Stimulated activated CD4-positive, alpha-beta T cell treated with anti-CD3 and anti-CD28 coated beads, Interleukin-15, amount 100 ng/mL, for 48 hours (primary cell): Measurements from ENCODE around the gene CNKSR1.

Experiments used
- DNase-seq, 2 donors: peaks; one replicate each; pipeline ENCODE4 v3.0.0-alpha.2; 2020; ENCODE audit warnings: low read depth in 2 of 2

The CNKSR1 gene

GRCh38 chr1:26160527-26161414, 16.5 kb upstream of the CNKSR1 start:
- no peak for DNase-seq

GRCh38 chr1:26161415-26162219, 15.7 kb upstream of the CNKSR1 start:
- peak in 1 of 2 donors; percentile 30 for DNase-seq

DNA sequence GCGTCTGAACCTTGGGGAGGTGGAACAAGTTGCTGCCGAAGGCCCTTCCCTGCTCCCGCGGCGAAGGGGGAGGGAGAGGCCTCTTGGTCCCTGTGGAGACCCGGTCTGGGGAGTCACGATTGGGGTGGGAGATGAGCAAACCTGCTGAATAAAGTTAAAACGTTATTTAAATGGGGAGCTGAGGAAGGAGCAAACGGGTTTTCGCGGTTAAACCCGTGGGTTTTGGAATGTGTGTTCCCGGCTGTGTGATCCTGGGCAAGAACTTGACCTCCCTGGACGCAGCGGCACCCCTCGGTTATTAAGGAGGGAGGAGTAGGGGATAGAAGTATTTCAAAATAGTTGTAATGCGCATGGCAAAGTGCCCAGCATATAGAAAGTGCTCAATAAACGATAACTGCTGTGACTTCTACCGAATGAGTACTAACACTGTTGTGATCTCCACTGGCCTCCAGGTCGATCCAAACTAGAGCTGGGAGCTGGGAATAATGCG, 15.0 kb upstream of the CNKSR1 start:
- no peak for DNase-seq

DNA sequence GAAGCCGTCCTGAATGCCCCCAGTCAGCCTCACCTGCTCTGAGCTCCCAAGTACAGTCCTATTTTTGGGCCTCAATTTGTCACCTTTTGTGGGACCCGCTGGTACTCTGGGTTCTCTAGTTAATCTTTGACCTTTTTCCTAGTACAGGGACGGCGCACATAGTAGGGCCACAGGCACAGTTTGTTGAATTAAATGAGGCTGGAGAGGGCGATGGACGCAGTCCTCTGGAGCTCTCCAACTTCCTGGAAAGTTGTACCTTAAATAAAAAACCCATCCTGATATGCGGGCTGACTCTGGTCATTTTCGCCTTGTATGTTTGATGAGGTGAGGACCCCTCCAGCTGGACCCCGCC, 13.6 kb upstream of the CNKSR1 start:
- DNase-seq: no peak

DNA sequence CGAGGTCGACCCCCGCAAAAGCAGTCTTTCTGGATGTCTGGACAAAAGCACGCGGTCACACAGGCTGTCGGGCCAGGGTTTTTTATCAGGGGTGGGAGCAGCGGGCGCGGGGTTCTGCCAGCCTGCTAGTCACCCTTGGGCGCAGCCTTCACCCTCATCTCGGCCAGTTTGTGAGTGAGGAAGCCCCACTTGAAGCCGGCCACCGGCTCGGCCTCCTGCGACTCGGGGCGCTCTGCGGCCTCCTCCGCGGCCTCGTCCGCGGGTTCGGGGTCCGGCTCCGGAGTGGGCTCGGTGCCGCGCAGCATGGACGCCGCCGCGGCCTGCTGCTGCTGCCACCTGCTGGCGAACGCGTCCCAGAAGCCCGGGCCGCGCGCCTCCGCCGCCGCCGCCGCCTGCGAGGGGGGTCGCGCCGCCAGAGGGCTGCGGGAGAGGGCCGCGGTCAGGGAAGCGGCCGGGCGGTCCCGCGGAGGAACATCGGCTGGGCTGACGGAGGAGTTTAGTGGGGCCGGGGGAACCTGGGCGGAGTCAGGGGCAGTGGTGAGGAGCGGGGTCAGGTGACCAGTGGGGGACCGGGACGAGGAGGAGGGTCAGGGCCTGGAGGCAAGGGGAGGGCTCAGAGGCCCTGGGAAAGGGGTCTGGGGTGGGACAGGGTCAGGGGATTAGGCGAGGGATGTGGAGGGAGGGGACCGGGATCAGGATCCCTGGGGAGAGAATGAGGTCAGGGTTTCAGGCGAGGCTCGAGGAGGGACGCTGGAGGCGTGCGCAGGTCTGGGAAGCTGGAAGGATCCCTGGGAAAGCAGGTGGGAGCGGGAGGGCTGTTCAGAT, 13.0 kb upstream of the CNKSR1 start:
- DNase-seq: peak in 1 of 2 donors; percentile 41

GRCh38 chr1:26164861-26165842, 12.1 kb upstream of the CNKSR1 start:
- no peak for DNase-seq

- DNase-seq: no peak
Measured at GRCh38 chr1:26166719-26167281, 10.5 kb upstream of the CNKSR1 start.

- no peak for DNase-seq
Measured at GRCh38 chr1:26168410-26169197, 8.7 kb upstream of the CNKSR1 start, which contains the start of gene C1orf232. Gene C1orf232 (minus strand): TSS chr1:26168963. CDS start chr1:26168499, 464 bp downstream.

DNA sequence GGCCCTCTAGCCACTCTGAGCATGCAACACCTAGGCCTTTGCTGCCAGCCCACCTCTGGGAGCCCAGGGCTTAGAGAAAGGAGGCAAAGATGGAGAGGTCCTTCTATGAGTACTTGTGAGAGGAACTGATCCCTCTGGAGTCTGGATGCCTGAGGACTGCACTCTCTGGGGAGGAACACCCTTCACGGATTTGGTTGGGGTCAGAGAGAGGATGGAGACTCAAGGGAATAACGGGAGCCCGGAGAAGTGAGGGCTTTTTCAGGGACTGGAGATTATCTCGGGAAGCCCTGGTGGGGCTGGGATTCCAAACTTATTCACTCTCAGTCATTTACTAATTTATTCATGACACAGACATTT, 8.1 kb upstream of the CNKSR1 start:
- DNase-seq: no peak

DNA sequence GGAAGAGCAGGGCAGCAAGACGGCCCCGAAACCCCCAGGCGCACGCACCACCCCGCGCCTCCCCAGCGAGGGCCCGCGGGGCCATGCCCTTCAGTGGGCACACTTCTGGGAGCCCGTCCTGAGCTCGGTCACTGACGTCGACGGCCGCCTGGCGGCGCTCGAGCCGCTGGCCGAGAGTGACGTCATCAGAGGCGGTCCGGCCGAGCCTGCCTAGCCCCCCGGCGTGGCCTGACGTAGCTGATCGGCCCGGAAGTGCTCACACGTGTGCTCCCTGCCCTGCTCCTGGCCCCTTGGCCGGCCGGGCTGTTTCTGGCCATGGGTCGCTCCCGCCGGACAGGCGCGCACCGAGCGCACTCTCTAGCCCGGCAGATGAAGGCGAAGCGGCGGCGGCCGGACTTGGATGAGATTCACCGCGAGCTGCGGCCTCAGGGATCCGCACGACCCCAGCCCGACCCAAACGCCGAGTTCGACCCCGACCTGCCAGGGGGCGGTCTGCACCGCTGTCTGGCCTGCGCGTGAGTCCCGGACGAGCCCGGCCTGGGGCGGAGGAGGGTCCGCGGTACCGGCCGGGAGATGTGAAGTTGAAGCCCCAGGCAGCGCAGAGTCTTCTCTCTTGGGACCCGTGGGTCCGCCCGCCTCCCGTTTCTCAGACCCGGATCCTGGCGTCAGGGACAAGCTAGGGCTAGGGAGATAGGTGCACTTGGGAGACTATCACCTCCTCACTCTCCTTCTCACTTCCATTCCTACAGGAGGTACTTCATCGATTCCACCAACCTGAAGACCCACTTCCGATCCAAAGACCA, 7.4 kb upstream of the CNKSR1 start, which contains the start of gene ZNF593:
ZNF593 (plus strand) TSS at position 240 of the 803 bp plus-strand sequence; CDS start at position 316, 76 bp downstream.
- peak; percentile 84 to 85 for DNase-seq

GRCh38 chr1:26170472-26170821, 6.8 kb upstream of the CNKSR1 start:
- DNase-seq: no peak

DNA sequence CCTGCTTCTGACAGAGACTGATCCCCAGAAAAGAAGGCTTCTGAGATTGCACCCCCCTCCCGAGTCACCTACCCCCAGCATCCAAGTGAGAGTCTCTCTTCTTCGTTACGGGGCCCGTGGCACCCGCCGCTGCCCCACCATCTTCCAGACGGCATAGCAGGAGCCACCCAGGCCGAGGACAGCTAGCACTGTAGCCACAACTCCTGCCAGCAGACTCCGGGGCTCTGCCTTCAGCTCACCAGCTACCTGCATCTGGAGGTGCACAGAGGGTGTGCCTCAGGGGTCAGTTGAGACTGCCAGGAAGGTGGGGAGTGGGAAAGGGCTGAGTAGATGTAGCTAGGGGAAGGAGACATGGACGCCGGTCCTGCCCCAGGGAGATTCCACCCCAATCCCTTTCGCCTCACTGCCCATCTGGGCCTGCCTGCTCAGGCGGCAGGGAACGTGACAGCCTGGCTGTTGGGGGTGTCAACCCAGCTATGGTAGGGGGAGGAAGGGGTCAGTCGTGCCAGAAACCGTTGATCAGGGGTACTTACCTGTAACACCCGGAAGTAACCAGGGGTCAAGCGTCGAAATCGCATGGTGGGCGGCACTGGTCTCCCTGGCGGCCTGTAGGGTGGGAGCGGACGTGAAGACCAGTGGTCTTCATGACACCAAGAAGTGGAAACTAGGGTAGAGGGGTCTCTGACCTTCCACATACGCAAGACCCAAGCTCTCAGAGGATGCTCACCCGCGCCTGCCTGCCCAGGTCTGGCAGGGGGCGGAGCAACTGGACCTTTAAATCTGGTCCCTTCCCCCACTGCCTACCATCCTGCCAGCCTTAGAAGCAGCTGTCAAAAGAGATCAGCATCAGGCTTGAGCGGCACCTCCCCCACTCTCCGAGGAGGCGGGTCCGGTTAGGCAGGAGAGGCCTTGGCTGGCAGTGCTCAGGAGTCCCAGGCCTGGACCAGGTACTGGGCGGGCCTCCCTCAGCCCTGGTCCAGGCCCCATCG, 5.9 kb upstream of the CNKSR1 start, which contains the start of gene ZNF593OS:
ZNF593OS (minus strand) TSS at position 749 of the 989 bp plus-strand sequence; CDS start at position 578, 171 bp downstream.
- DNase-seq: no peak

- DNase-seq: no peak
Measured at GRCh38 chr1:26175346-26175745, 1.9 kb upstream of the CNKSR1 start.

GRCh38 chr1:26180010-26180506, 2.8 kb downstream of the CNKSR1 start:
- DNase-seq: no peak

DNA sequence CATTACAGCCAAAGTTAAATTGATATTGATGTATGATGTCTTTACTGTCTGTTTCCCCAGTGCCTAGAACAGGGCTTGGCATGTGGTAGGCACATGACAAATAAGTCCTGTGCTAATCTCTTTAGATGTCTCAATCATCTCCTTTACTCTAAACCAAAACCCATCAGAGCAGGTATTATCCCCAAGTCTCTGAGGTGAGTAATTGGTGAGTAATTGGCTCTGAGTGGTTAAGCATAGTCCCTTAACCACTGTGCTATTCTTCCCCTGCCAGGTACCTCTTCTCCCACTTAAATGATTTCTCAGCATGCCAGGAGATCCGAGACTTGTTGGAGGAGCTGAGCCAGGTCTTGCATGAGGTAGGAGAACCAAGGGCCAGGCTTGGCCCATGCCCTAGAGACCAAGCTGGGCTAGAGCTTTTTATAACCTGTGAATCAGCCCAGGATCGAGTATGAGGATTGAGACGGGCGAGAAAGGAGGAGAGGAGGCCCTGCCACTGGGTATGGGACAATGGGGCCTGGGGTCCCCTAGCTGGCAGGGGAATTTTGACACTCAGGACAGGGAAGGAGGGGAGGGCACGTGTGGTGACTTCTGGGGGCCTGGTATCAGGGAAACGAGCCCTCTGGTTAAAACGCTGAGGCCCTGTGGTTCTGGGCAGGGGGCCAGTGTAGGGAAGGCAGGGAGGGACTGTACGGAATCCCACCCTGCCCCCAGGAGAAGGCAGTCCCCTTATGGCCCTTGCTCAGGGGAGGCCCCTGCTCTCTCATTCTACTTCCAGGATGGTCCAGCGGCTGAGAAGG, 4.5 kb downstream of the CNKSR1 start:
- DNase-seq: no peak

GRCh38 chr1:26182383-26182696, 5.0 kb downstream of the CNKSR1 start:
- DNase-seq: no peak
